NT2/D1 (cell line): ENCODE data around the gene ZFR2.

Experiments used
- SUZ12 ChIP-seq: IDR thresholded peaks from 2 replicates; pipeline ENCODE4 v1.6.1; 2011; ENCODE audit not compliant: insufficient read length, insufficient read depth; ENCODE audit errors: extremely low read depth
- YY1 ChIP-seq: IDR thresholded peaks from 2 replicates; pipeline ENCODE4 v1.6.1; 2011; ENCODE audit not compliant: insufficient read length, insufficient read depth
- ZNF274 ChIP-seq: IDR thresholded peaks from 2 replicates; pipeline ENCODE4 v1.6.1; 2011; ENCODE audit warnings: mild to moderate bottlenecking, low read depth, low read length

DNA sequence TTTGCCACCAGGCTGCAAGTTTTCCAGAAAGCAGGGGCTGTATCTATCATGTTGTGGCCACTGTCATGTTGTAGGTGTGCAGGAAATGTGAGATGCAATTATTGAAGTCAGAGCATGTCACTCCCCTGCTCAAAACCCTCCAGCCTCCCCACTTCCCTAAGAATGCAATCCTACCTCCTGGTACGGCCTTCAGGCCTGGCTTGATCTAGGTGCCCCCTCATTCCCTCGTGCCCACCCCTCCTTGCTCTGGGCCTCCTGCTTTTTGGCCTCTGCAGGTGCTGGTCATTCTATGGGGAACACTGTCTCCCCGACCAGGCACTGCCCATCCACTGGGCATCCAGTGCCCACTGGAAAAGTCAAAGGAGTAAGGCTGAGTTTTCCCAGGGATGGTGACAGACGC is 54.2 kb downstream of the ZFR2 start:
- TF ChIP-seq YY1 (no peak), ZNF274 (no peak), SUZ12 (no peak)
